B cell (primary cell): ENCODE measurements around the gene NAV1. TPM values are rescaled to one million over a fixed set of nuclear protein-coding genes. Genes with fewer than 3 reads are reported as not detected.

Source experiments
- ATAC-seq: fragments of 200-7000 bp; cut with Tn5 transposase; one replicate; pipeline ENCODE4 v1.10.0; 2021; ENCODE audit warnings: low read depth, mild to moderate bottlenecking, moderate number of reproducible peaks, moderate library complexity
- CTCF ChIA-PET: fragments of 350-600 bp; sonication (Branson Sonifier 250); formaldehyde crosslinking; loops from one replicate; lab custom pipeline; 2021; ENCODE audit warnings: antibody characterized with exemption, inconsistent platforms; lab: Charles Lee
- POLR2A ChIA-PET: fragments of 350-600 bp; sonication (Branson Sonifier 250); formaldehyde crosslinking; loops from one replicate; lab custom pipeline; 2021; ENCODE audit warnings: antibody characterized with exemption; lab: Charles Lee
- DNase-seq: peaks from one replicate; pipeline ENCODE4 v3.0.0; 2013
- H2AFZ ChIP-seq: 2 replicates; pipeline ENCODE4 v1.6.1; 2012; ENCODE audit warnings: mild to moderate bottlenecking, low read depth, low read length; ENCODE audit not compliant: insufficient read depth, poor library complexity, severe bottlenecking
- H3K27ac ChIP-seq, 2 donors: 1 replicate in 1 of 2; 2 replicates in 1 of 2; pipeline ENCODE4 v1.5.1; 2012 to 2013; ENCODE audit warnings: low read length in 2 of 2, mild to moderate bottlenecking in 2 of 2, moderate library complexity in 1 of 2
- H3K27me3 ChIP-seq, 4 experiments: fragments of 200-600 bp in 1 of 4; sonication (generic) in 1 of 4; replicated peaks in 1 of 4; 1 replicate in 2 of 4; 2 replicates in 2 of 4; pipeline versions ENCODE4 v1.6.1 to v1.7.0; 2013 to 2016; ENCODE audit warnings: low read length in 3 of 4, mild to moderate bottlenecking in 2 of 4, mixed read lengths in 1 of 4, moderate library complexity in 1 of 4; ENCODE audit not compliant: insufficient read depth in 4 of 4, control insufficient read depth in 3 of 4; ENCODE audit errors: control extremely low read depth in 1 of 4
- H3K36me3 ChIP-seq, 2 experiments: replicated peaks in 1 of 2; 1 replicate in 1 of 2; 2 replicates in 1 of 2; pipeline versions ENCODE4 v1.6.1 to v1.7.1; 2013; ENCODE audit warnings: low read length in 1 of 2; ENCODE audit not compliant: insufficient read depth in 2 of 2, control insufficient read depth in 1 of 2; ENCODE audit errors: control extremely low read depth in 1 of 2, extremely low read depth in 1 of 2
- H3K4me1 ChIP-seq, 2 donors: fragments of 200-600 bp in 1 of 2; sonication (generic) in 1 of 2; 1 replicate in 1 of 2; 2 replicates in 1 of 2; pipeline versions ENCODE4 v1.5.1 to v1.6.1; 2013 to 2017; ENCODE audit warnings: low read length in 2 of 2; ENCODE audit not compliant: control insufficient read depth in 2 of 2, insufficient read depth in 2 of 2
- H3K4me2 ChIP-seq: replicated peaks from 2 replicates; pipeline ENCODE3; 2012; ENCODE audit warnings: mild to moderate bottlenecking, low read depth, low read length; ENCODE audit not compliant: poor library complexity, severe bottlenecking
- H3K4me3 ChIP-seq, 5 experiments: fragments of 200-600 bp in 1 of 5; sonication (generic) in 1 of 5; 1 replicate in 3 of 5; 2 replicates in 2 of 5; pipeline versions ENCODE4 v1.5.1 to v1.7.0; 2011 to 2016; ENCODE audit warnings: low read length in 4 of 5, mild to moderate bottlenecking in 4 of 5, low read depth in 2 of 5, control low read depth in 1 of 5, moderate library complexity in 1 of 5; ENCODE audit not compliant: insufficient read depth in 1 of 5; ENCODE audit errors: control extremely low read depth in 1 of 5, extremely low read depth in 1 of 5
- H3K79me2 ChIP-seq: fragments of 200-600 bp; sonication (generic); one replicate; pipeline ENCODE4 v1.6.0; 2016; ENCODE audit warnings: low read length; ENCODE audit not compliant: control insufficient read depth, insufficient read depth
- H3K9ac ChIP-seq: fragments of 200-600 bp; sonication (generic); 2 replicates; pipeline ENCODE4 v1.6.1; 2017; ENCODE audit warnings: mild to moderate bottlenecking, low read length, moderate library complexity
- H3K9me3 ChIP-seq, 3 donors: one replicate each; pipeline versions ENCODE4 v1.6.1 to v1.7.1; 2013; ENCODE audit warnings: low read length in 2 of 3; ENCODE audit not compliant: control insufficient read depth in 2 of 3, insufficient read depth in 1 of 3; ENCODE audit errors: control extremely low read depth in 1 of 3
- H4K20me1 ChIP-seq: 2 replicates; pipeline ENCODE4 v1.6.0; 2012; ENCODE audit warnings: mild to moderate bottlenecking, low read length; ENCODE audit not compliant: insufficient read depth, control insufficient read depth, poor library complexity, severe bottlenecking
- H3K27ac Mint-ChIP-seq: one replicate; pipeline ENCODE4 v1.8.0; 2021; ENCODE audit warnings: mixed read lengths
- H3K27me3 Mint-ChIP-seq: one replicate; pipeline ENCODE4 v1.8.0; 2021; ENCODE audit warnings: mixed read lengths
- H3K4me1 Mint-ChIP-seq: one replicate; pipeline ENCODE4 v1.8.0; 2021; ENCODE audit warnings: mixed read lengths
- H3K4me3 Mint-ChIP-seq: one replicate; pipeline ENCODE4 v1.8.0; 2021; ENCODE audit warnings: mixed read lengths
- H3K9me3 Mint-ChIP-seq: one replicate; pipeline ENCODE4 v1.8.0; 2022; ENCODE audit warnings: mixed read lengths; ENCODE audit not compliant: insufficient read depth
- EZH2 ChIP-seq: IDR thresholded peaks from 2 replicates; pipeline ENCODE4 v1.6.1; 2012; ENCODE audit warnings: borderline replicate concordance, low read depth, mild to moderate bottlenecking, moderate library complexity, low read length; ENCODE audit not compliant: insufficient read depth, poor library complexity, severe bottlenecking
- WGBS: methylation state at CpG from one replicate; pipeline ENCODE4 v1.1.5; 2013; ENCODE audit warnings: missing lambda C conversion rate; ENCODE audit not compliant: insufficient coverage; 5-methylcytosine and 5-hydroxymethylcytosine counted together
- intact Hi-C: fragments of 100-400 bp; cut with micrococcal nuclease; formaldehyde crosslinking; loops from one replicate; pipeline ENCODE4 v1.10.0; 2022
- polyA plus RNA-seq: library from polyadenylated mRNA; depleted of rRNA; stranded (reverse); fragments of >200 nt; gene quantifications from 2 replicates; pipeline ENCODE4 v1.2.3, GENCODE V29; 2012
- total RNA-seq, 2 donors: library from RNA; stranded (reverse); fragments of 120-200 nt in 1 of 2; gene quantifications; 1 replicate in 1 of 2; 2 replicates in 1 of 2; pipeline versions ENCODE4 v1.2.3 to v1.2.4, GENCODE V29; 2013 to 2022
- TF ChIP-seq, protein P1 (sequence below): fragments of 200-600 bp; IDR thresholded peaks from one replicate; pipeline ENCODE4 v1.8.0; 2022; ENCODE audit warnings: antibody characterized with exemption, mild to moderate bottlenecking

NAV1 gene
- total and polyA plus RNA-seq, 2 donors (not counting 1 experiment from before 2014, with no cell fraction given), result 1.5 to 4.3 TPM

DNA sequence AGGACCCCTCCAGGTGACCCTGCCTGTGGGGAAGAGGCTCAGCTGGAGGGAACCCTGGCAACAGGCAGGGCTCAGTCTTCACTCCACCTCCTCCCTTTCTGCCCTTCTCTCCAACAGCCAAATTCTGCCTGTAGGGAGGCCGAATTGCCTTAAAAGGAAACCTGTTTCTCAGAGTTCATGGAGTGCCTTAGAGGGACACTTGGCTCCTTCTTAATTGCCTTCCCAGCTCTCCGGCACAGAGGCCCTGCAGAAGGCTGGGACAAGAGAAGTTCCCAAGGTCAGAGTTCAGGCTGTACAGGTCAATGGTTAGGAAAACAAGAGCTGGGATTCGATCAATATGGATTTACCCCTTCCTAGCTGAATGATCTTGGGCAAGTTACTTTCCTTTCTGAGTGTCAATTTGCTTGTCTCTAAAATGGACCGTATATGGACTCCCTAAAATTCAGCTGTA is 38.2 kb upstream of the NAV1 start:
- Histone ChIP-seq H2AFZ (no peak overlapping the region), H3K4me2 (no peak overlapping the region), H3K9ac (no peak overlapping the region), H3K9me3 (no peaks in the 10 kb centered on the region), H3K27me3 (no peaks in the 10 kb centered on the region), H3K4me3 (no peak overlapping the region), H3K4me1 (peaks cover 5 to 7% of the 10 kb centered on the region in 2 donors), H3K79me2 (peaks cover 30% of the 10 kb centered on the region), H3K27ac (no peak overlapping the region), H4K20me1 (no peaks in the 10 kb centered on the region), H3K36me3 (peaks cover 0 to 4% of the 10 kb centered on the region in 2 experiments)
- no peak for TF ChIP-seq EZH2
- TF ChIP-seq, protein P1, sequence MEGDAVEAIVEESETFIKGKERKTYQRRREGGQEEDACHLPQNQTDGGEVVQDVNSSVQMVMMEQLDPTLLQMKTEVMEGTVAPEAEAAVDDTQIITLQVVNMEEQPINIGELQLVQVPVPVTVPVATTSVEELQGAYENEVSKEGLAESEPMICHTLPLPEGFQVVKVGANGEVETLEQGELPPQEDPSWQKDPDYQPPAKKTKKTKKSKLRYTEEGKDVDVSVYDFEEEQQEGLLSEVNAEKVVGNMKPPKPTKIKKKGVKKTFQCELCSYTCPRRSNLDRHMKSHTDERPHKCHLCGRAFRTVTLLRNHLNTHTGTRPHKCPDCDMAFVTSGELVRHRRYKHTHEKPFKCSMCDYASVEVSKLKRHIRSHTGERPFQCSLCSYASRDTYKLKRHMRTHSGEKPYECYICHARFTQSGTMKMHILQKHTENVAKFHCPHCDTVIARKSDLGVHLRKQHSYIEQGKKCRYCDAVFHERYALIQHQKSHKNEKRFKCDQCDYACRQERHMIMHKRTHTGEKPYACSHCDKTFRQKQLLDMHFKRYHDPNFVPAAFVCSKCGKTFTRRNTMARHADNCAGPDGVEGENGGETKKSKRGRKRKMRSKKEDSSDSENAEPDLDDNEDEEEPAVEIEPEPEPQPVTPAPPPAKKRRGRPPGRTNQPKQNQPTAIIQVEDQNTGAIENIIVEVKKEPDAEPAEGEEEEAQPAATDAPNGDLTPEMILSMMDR, result no peak
- no peak overlapping the region for H3K27ac Mint-ChIP-seq
- ChIA-PET POLR2A (no interaction called here), CTCF (interaction anchor here (0.6 to 5.3 kb wide), 3 partner anchors 13 to 19 kb away, joined by 3 to 59 read pairs (median 33); no protein-coding TSS in a partner anchor)
- peaks cover 10% of the 10 kb centered on the region for H3K4me1 Mint-ChIP-seq
- DNase-seq (no peak), ATAC-seq (no peak)
- no peaks in the 10 kb centered on the region for H3K27me3 Mint-ChIP-seq
- WGBS, result 96% methylated on average over 2 of the region's 4 CpGs
- intact Hi-C loops, result no loop called here
- H3K9me3 Mint-ChIP-seq, result no peaks in the 10 kb centered on the region
- no peak overlapping the region for H3K4me3 Mint-ChIP-seq

DNA sequence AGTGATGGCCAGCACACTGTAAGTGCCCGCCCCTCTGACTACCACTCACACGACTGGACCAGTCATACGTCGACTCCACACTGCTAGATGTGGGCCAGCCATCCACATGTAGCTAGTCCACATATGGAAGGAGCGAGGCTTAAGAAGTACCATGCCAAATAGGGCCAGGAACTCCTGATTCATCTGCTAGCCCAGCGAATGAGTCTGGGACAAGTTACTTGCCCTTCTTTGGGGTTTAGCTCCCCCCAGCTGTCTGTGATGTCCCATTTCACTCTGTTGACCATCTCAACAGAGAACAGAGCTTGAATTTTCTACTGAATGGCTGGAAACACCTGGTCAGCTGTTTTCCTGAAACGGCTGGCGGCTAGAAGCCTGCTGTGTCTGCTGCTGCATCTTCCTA is 37.8 kb upstream of the NAV1 start:
- no peak overlapping the region for H3K27ac Mint-ChIP-seq
- Histone ChIP-seq H3K9ac (no peak overlapping the region), H4K20me1 (no peaks in the 10 kb centered on the region), H2AFZ (no peak overlapping the region), H3K36me3 (no peaks in the 10 kb centered on the region), H3K4me2 (no peak overlapping the region), H3K27me3 (no peaks in the 10 kb centered on the region), H3K4me3 (no peak overlapping the region), H3K9me3 (no peaks in the 10 kb centered on the region), H3K79me2 (peaks cover 30% of the 10 kb centered on the region), H3K4me1 (peaks cover 10 to 11% of the 10 kb centered on the region in 2 donors), H3K27ac (no peak overlapping the region)
- 96% methylated on average over 7 of the region's 8 CpGs for WGBS
- no peaks in the 10 kb centered on the region for H3K9me3 Mint-ChIP-seq
- no peak for TF ChIP-seq EZH2
- TF ChIP-seq, protein P1, result no peak
- no peaks in the 10 kb centered on the region for H3K27me3 Mint-ChIP-seq
- intact Hi-C loops, result no loop called here
- POLR2A ChIA-PET, result no interaction called here
- CTCF ChIA-PET, result interaction anchor here (0.6 to 5.3 kb wide), 3 partner anchors 12 to 19 kb away, joined by 3 to 59 read pairs (median 33); no protein-coding TSS in a partner anchor
- H3K4me3 Mint-ChIP-seq, result no peak overlapping the region
- ATAC-seq, result no peak
- peaks cover 15% of the 10 kb centered on the region for H3K4me1 Mint-ChIP-seq
- DNase-seq, result no peak
